Stimulated activated CD4-positive, alpha-beta T cell treated with anti-CD3 and anti-CD28 coated beads, Interleukin-2, amount 100 ng/mL, for 4 hours (primary cell): Measurements from ENCODE around the gene GLYATL1B.
"Not testable (repeated sequence)": the region's sequence is repeated elsewhere in the genome, so short reads cannot be mapped to it uniquely, and the experiment has no call there.

ENCODE experiments used
- DNase-seq: peaks from one replicate; pipeline ENCODE4 v3.0.0-alpha.2; 2020; ENCODE audit warnings: low read depth

GLYATL1B gene, protein sequence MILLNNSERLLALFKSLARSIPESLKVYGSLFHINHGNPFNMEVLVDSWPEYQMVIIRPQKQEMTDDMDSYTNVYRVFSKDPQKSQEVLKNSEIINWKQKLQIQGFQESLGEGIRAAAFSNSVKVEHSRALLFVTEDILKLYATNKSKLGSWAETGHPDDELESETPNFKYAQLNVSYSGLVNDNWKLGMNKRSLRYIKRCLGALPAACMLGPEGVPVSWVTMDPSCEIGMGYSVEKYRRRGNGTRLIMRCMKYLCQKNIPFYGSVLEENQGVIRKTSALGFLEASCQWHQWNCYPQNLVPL

DNA sequence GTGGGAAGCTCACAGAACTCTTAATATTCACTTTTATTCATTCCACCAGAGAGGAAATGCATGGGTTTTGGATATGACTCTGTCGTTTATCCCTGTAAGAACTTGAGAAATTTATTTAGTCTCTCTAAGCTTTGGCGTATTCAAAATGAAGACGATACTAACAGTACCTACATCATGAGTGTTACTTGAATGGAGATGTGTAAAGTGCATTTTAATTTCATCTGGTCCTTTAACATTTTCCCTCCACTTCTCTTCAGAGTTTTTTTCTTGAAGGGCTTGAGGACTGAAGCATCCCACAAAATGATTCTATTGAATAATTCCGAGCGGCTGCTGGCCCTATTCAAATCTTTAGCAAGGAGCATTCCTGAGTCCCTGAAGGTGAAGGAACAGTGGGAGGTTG lies at the start of gene GLYATL1B:
Gene GLYATL1B (plus strand): TSS at position 301 of the 400 bp plus-strand sequence. CDS start 0 bp downstream, at position 301.
- not testable (repeated sequence) for DNase-seq

GRCh38 chr11:59036542-59036941 lies 49.6 kb upstream of the GLYATL1B start:
- not testable (repeated sequence) for DNase-seq

DNA sequence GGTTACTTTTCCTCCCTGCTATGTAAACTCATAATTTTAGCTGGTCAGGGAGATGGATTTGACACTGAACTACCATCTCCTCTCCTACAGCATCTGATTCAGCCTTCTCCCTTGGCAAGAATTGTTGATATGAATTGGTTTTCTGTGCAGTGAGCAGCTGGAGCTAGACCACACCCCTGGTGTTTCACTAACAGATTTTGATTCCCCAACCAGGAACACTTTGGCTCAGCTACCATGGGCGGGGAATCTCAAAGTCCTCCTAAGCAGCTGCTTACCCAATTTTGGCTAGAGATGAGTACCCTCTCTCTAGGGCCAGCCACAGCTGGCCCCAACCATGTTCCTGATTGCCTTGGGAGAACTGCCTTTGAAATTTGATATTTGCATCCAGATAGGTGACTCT lies 48.7 kb upstream of the GLYATL1B start:
- DNase-seq = not testable (repeated sequence)

DNA sequence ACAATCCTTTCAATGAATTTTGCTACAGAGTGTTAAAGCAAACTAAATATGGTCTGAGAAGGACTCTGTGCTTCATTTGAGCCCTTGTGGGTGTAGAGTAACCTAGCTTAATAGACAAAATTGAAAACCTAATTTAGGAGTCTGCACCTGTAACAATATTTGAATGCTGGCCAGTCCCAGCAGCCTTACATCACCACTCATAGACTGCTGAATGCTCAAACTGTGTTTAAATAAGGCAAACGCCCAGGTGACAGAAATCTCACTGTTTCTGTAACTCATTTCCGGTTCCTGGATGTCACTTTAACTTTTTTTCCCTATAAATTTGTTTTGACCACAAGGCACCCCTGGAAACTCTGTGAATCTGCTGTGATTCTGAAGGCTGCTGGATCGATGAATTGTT lies 45.5 kb upstream of the GLYATL1B start:
- DNase-seq = no peak

GRCh38 chr11:59051383-59051782 lies 34.7 kb upstream of the GLYATL1B start:
- DNase-seq = not testable (repeated sequence)

- DNase-seq = not testable (repeated sequence)
Measured at GRCh38 chr11:59052355-59052754, 33.8 kb upstream of the GLYATL1B start.

DNA sequence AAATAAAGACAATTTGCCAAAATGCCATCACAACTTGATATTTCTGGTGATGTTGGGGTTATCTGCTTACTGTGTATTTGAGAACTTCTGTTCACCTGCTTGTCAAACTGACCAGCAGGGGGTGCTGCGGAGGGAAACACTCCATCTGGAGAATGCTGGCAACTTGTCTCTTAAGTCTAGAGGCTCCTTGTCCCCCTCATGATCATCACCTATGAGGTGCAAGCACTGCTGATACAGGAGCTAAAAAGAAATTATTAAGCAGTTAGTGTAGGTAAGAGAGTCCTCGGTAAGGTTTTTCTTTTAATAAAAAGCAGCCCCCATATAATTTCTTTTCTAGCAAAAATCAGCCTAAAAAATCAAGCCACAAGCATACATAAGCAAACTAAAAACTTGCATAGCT lies 32.7 kb upstream of the GLYATL1B start:
- DNase-seq = peak; percentile 61

GRCh38 chr11:59058120-59059033 lies 27.7 kb upstream of the GLYATL1B start:
- DNase-seq = peak; percentile 62

DNA sequence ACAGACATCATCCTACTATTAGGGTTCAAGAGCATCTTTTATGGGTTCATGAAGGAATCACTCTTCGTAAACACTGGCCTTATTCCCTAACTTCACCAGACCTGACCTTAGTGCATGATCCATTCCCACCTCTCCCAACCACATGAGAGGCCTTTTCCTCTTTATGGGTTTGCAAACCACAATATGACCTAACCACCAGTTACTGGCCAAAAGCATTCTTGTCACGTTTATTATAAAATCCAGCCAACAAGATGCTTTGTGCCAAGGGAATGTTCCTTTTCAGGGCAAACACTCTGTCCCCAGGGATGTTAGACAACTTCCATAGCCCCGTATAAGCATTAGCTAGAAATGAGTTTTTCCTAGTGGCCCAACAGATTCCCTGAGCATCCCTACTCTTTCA lies 26.0 kb upstream of the GLYATL1B start:
- DNase-seq = not testable (repeated sequence)

DNA sequence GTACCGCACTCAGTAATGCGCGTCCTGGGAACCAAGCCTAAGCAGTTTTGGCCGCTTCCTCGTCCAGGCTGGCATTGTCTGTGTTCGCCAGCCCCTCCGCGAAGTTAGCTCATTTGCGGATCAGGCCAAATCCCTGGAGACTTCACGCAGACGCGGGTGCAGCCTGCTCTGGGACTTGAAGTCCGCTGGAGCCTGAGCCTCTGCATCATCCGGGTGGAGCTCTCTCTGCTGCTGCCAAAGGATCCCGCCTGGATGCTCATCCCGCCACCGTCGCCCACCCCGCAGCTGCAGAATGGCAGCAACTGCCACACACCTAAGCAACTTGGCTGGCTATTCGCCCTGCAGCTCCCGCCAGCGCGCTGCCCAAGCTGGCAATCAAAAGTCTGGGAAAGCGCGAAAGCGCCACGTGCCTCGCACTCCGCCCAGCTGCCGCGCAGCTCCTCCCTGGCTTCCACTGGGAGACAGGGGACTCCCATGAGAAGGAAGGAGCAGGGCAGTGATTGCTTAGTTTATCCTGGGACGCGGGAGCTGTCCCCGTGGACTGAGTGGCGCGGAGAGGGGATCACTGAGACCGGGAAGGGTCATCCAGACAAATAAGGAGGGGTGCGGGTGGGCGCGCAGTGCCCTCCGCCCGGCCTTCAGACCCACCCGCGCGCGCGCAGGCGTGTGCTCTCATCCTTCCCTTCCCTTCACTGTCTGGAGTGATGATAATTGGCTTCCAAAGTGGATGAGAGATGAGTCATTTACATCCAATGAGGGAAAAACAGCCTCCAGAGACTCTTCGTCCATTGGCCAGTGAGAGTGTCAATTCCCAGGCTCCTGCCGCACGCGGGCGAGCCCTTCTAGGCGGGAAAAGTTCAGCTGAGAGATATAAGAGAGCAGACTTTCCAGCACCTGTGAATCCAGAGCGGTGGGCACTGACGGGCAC lies 23.2 kb upstream of the GLYATL1B start:
- no peak for DNase-seq

DNA sequence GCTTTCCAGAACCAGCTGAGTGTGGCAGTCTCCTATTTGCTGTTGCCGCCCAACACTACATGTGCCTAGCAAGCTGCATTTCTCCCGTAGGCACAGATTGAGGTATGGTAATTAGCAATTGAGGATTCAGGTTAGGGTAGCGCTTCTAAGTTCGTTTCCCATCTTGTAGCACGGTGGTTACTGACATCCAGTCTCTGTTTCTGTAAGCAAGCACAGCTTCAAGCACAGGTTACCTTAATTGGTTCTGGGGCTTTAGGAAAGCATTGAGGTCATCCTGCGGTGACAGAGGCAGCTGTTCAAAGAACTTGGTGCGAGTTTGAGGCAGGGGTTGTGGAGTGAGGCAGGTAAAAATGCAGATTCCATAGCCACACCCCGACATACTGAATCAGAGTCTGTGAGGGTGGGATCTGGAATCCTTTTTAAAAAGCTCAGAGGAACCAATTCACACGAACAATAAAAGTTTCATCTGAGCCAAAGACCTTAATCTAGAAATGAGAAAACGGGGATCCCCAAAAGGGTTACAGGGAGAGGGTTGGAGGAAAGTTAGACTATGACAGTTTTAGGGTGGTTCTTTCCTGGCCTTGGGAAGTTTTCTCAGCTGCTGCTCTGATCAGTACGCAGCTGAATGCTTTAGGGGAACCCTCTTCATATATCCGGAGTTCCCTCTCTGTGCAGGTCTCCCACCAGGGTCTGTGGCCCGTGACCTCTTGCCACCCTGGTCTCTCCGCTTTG lies 21.9 kb upstream of the GLYATL1B start:
- not testable (repeated sequence) for DNase-seq

DNA sequence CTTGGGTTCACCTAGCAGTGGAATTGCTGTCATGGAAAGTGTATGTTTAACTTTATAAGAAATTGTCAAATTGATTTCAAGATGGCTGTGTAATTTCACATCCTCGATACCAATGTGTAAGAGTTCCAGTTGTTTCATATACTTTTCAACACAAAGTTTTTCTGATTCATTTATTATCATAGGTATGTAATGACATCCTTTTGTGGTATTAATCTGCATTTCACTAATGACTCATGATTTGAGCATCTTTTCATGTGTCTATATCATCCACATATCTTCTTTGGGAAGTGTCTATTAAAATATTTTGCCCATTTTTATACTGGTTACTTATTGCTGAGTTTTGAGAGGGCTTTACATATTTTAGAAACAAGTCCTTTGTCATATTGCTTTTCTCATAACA lies 17.0 kb upstream of the GLYATL1B start:
- DNase-seq = no peak

- no peak for DNase-seq
Measured at GRCh38 chr11:59076876-59077571, 9.1 kb upstream of the GLYATL1B start.

DNA sequence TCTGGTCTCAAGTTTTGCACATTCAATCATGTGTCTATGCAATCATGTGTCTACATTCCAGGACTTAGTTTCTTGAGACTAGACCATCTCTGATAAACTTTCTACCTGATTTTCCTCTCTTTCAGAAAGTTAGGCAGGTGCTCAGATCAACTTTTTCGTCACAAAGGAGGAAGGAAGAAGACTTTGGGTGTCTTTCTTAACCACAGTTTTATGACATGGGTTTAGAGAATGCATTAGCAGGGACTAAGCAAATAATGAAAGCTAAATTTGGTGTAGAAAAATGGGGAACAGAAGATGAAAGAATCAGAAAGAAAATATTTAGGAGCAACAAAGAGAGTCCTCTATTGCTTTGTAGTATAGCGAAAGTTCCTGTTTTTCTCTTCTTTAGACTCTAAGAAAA lies 7.7 kb upstream of the GLYATL1B start:
- DNase-seq = no peak

- DNase-seq = no peak
Measured at GRCh38 chr11:59079086-59079485, 7.0 kb upstream of the GLYATL1B start.

DNA sequence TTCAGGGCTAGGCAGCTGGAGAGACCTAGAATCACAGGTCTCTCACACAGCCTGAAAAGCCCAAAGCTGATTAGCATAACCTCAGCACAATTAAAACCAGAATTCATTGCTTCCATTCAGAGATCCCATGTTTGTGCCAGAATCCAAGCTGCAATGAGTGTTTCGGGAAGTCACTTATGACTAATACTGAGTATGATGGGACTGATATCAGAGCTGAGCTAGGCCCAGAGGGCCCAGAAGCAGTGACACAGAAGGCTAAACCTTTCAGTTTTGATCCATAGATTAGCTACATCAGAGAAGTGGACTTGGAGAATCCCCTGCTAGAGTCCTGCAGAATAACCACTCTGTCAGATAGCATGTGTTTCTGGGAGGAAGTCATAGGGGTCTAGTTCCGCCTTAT lies 5.7 kb upstream of the GLYATL1B start:
- not testable (repeated sequence) for DNase-seq

DNA sequence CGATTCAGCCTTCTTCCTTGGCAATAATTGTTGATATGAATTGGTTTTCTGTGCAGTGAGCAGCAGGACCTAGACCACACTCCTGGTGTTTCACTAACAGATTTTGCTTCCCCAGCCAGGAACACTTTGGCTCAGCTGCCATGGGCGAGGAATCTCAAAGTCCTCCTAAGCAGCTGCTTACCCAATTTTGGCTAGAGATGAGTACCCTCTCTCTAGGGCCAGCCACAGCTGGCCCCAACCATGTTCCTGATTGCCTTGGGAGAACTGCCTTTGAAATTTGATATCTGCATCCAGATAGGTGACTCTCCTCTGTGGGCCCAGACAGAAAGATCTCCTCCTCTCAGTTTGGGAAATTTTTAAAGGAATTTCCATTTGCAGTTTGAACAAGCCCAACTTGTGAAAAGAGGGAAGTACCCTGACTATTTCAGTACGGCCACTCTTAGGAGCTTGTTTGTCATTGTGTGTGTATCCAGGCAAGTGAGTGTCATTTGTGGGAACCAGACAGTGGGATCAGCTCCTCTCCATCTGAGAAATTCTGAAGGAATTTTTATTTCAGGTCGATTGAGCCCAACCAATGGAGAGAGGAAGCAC lies 4.6 kb upstream of the GLYATL1B start:
- not testable (repeated sequence) for DNase-seq

GRCh38 chr11:59088162-59088561 lies 2.1 kb downstream of the GLYATL1B start:
- no peak for DNase-seq

GRCh38 chr11:59093576-59093975 lies 7.5 kb downstream of the GLYATL1B start:
- DNase-seq = not testable (repeated sequence)

DNA sequence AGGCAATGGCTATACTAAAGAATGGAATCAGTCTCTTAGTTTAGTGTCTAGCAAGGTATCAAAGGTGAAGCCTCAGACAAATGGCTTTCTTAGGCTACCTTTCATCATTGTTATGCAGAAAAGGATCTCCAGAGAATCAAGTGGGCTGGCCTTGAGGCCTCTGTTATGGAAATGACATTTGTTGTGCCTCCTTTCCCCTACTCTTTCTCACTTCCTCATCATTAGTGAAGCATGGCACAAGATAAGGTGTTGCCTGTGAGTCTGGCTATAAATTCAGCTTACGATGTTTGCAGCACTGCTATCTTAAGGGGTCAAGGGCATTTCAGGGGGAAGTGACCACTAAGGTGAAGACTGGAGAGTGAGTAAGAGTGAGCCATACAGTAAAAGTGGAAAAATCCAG lies 9.1 kb downstream of the GLYATL1B start:
- DNase-seq = not testable (repeated sequence)
